ENCODE measurements around the gene METTL1. TPM values are rescaled to one million over a fixed set of nuclear protein-coding genes. Genes with fewer than 3 reads are reported as not detected.

METTL1 gene
- total and polyA plus RNA-seq, 9 of the 15 experiments (the other 6 are each of a cell fraction or from before 2014, with no cell fraction given): 12.6 to 65.9 (median 39.2) TPM

- TF ChIP-seq ZNF592 (IDR thresholded peaks at IDR 0.05): peak; percentile 59
- TF ChIP-seq PHTF2 (CRISPR knock-in tag; IDR thresholded peaks at IDR 0.05): no peak
- TF ChIP-seq CBX2 (IDR thresholded peaks at IDR 0.05; ENCODE audit: insufficient read depth, low read length, poor library complexity, severe bottlenecking): no peak
- TF ChIP-seq ZNF232 (CRISPR knock-in tag; IDR thresholded peaks at IDR 0.05): no peak
- no peak for TF ChIP-seq MECOM (CRISPR knock-in tag; IDR thresholded peaks at IDR 0.05)
- no peak for TF ChIP-seq TAF15 (IDR thresholded peaks at IDR 0.05; ENCODE audit: low read depth, low read length)
- TF ChIP-seq SMAD1 (IDR thresholded peaks at IDR 0.05; ENCODE audit: low read depth, low read length, partially characterized antibody): no peak
- peak; percentile 84 for TF ChIP-seq PKNOX1 (IDR thresholded peaks at IDR 0.05)
- TF ChIP-seq POLR2B (IDR thresholded peaks at IDR 0.05; ENCODE audit: low read depth, partially characterized antibody): peak; percentile 73
- TF ChIP-seq TCF15 (CRISPR knock-in tag; IDR thresholded peaks at IDR 0.05): no peak
- TF ChIP-seq SMARCA4 (IDR thresholded peaks at IDR 0.05): peak; percentile 88
- peak; percentile 74 to 76 for TF ChIP-seq SIN3A (IDR thresholded peaks at IDR 0.05; ENCODE audit: borderline replicate concordance in 2 of 2, control insufficient read depth in 1 of 2, low read depth in 2 of 2, low read length in 2 of 2)
- no peak; a peak in 1 of 6 replicates for TF ChIP-seq CTCF (IDR thresholded peaks at IDR 0.05 in 2 of 3, conservative IDR thresholded peaks at IDR 0.05 in 1 of 3; ENCODE audit: insufficient read depth in 2 of 3, low read depth in 1 of 3, low read length in 3 of 3)
- TF ChIP-seq NCOR1 (IDR thresholded peaks at IDR 0.05): peak; percentile 29; the same call in 1 of the 2 replicates
- peak; percentile 31 for TF ChIP-seq ARHGAP35 (IDR thresholded peaks at IDR 0.05; ENCODE audit: partially characterized antibody)
- TF ChIP-seq ZNF76 (CRISPR knock-in tag; IDR thresholded peaks at IDR 0.05; ENCODE audit: borderline replicate concordance): 0 out of 2 replicates have a peak, but pooled peaks have one; percentile 18
- TF ChIP-seq IFI16 (CRISPR knock-in tag; IDR thresholded peaks at IDR 0.05): no peak
- TF ChIP-seq POLR2H (tag; IDR thresholded peaks at IDR 0.05; ENCODE audit: low read depth): peak; percentile 88
- no peak for TF ChIP-seq TCF7L2 (IDR thresholded peaks at IDR 0.05; ENCODE audit: low read depth, low read length)
- no peak for TF ChIP-seq ATF1 (CRISPR knock-in tag; IDR thresholded peaks at IDR 0.05)
- TF ChIP-seq ATF1 (tag; IDR thresholded peaks at IDR 0.05): peak; percentile 93
Measured at GRCh38 chr12:57751788-57752667, 19.9 kb downstream of the METTL1 start, which contains the start of gene CDK4 (continued).

Data from K562 (cell line).